WTC11 (cell line): ENCODE data around the gene TMCC1. TPM values are rescaled to one million over a fixed set of nuclear protein-coding genes. Genes with fewer than 3 reads are reported as not detected.

Experiments
- ATAC-seq: fragments of 200-7000 bp; cut with Tn5 transposase; 2 replicates; pipeline ENCODE4 v1.10.0; 2021; ENCODE audit warnings: mild to moderate bottlenecking, moderate library complexity
- CTCF ChIA-PET: fragments of 300-600 bp; sonication (Branson Sonifier 250); formaldehyde crosslinking; loops from one replicate; lab custom pipeline; 2021; ENCODE audit warnings: antibody characterized with exemption; lab: Charles Lee
- POLR2A ChIA-PET: fragments of 350-600 bp; sonication (Branson Sonifier 250); formaldehyde crosslinking; loops from one replicate; lab custom pipeline; 2021; ENCODE audit warnings: antibody characterized with exemption; lab: Charles Lee
- DNase-seq: peaks from one replicate; pipeline ENCODE4 v3.0.0; 2021; ENCODE audit warnings: low spot score
- H3K27ac Mint-ChIP-seq: 2 replicates; pipeline ENCODE4 v1.8.0; 2021; ENCODE audit warnings: mixed read lengths
- H3K27me3 Mint-ChIP-seq: 2 replicates; pipeline ENCODE4 v1.8.0; 2021; ENCODE audit warnings: low read depth, mild to moderate bottlenecking, moderate library complexity, mixed read lengths
- H3K36me3 Mint-ChIP-seq: 2 replicates; pipeline ENCODE4 v1.8.0; 2021; ENCODE audit warnings: mixed read lengths
- H3K4me1 Mint-ChIP-seq: 2 replicates; pipeline ENCODE4 v1.8.0; 2022; ENCODE audit warnings: mixed read lengths
- H3K4me3 Mint-ChIP-seq: 2 replicates; pipeline ENCODE4 v1.8.0; 2021; ENCODE audit warnings: mild to moderate bottlenecking, moderate library complexity, mixed read lengths
- H3K9me3 Mint-ChIP-seq: 2 replicates; pipeline ENCODE4 v1.8.0; 2021; ENCODE audit warnings: mixed read lengths
- AR ChIP-seq: fragments of 250-450 bp; sonication (Bioruptor Pico); IDR thresholded peaks from 2 replicates; pipeline ENCODE4 v1.9.0; 2021; ENCODE audit warnings: mild to moderate bottlenecking
- CREB1 ChIP-seq: sonication (generic); formaldehyde crosslinking; IDR thresholded peaks from 2 replicates; pipeline ENCODE4 v1.8.0; 2023; ENCODE audit warnings: mild to moderate bottlenecking, missing genetic modification reagents
- CREM ChIP-seq: sonication (generic); formaldehyde crosslinking; IDR thresholded peaks from 2 replicates; pipeline ENCODE4 v1.8.1; 2022; ENCODE audit warnings: mild to moderate bottlenecking, missing genetic modification reagents, moderate library complexity
- ELF4 ChIP-seq: sonication (generic); formaldehyde crosslinking; IDR thresholded peaks from 2 replicates; pipeline ENCODE4 v1.8.1; 2022; ENCODE audit warnings: low read depth, mild to moderate bottlenecking, moderate library complexity, missing genetic modification reagents
- ETV6 ChIP-seq: sonication (generic); formaldehyde crosslinking; IDR thresholded peaks from 2 replicates; pipeline ENCODE4 v1.8.1; 2022; ENCODE audit warnings: mild to moderate bottlenecking, missing genetic modification reagents
- FOXP4 ChIP-seq: sonication (generic); formaldehyde crosslinking; IDR thresholded peaks from 2 replicates; pipeline ENCODE4 v1.8.0; 2022; ENCODE audit warnings: mild to moderate bottlenecking, missing genetic modification reagents
- GABPB1 ChIP-seq: sonication (generic); formaldehyde crosslinking; IDR thresholded peaks from 2 replicates; pipeline ENCODE4 v1.8.1; 2023; ENCODE audit warnings: mild to moderate bottlenecking, missing genetic modification reagents
- MYBL2 ChIP-seq: sonication (generic); formaldehyde crosslinking; IDR thresholded peaks from 2 replicates; pipeline ENCODE4 v1.8.1; 2023; ENCODE audit warnings: mild to moderate bottlenecking, moderate library complexity, missing genetic modification reagents
- PRDM15 ChIP-seq: sonication (generic); formaldehyde crosslinking; IDR thresholded peaks from 2 replicates; pipeline ENCODE4 v1.8.0; 2022; ENCODE audit warnings: missing genetic modification reagents
- PRRX2 ChIP-seq: fragments of 250-450 bp; sonication (Bioruptor Pico); IDR thresholded peaks from 2 replicates; pipeline ENCODE4 v1.8.0; 2021; ENCODE audit warnings: mild to moderate bottlenecking
- RELA ChIP-seq: sonication (generic); formaldehyde crosslinking; IDR thresholded peaks from 2 replicates; pipeline ENCODE4 v1.8.1; 2022; ENCODE audit warnings: missing genetic modification reagents, mild to moderate bottlenecking, borderline replicate concordance
- total RNA-seq: library from RNA; stranded (reverse); gene quantifications from 3 replicates; pipeline ENCODE4 v1.2.3, GENCODE V29; 2021
- TF ChIP-seq, protein P1 (sequence below): fragments of 200-600 bp; IDR thresholded peaks from 2 replicates; pipeline ENCODE4 v1.8.0; 2022; ENCODE audit warnings: antibody characterized with exemption
- TF ChIP-seq, protein P2 (sequence below): sonication (generic); formaldehyde crosslinking; IDR thresholded peaks from 2 replicates; pipeline ENCODE4 v1.8.1; 2022; ENCODE audit warnings: mild to moderate bottlenecking, missing genetic modification reagents, moderate library complexity, borderline replicate concordance
- TF ChIP-seq, protein P3 (sequence below): sonication (generic); formaldehyde crosslinking; IDR thresholded peaks from 2 replicates; pipeline ENCODE4 v1.8.1; 2023; ENCODE audit warnings: mild to moderate bottlenecking, missing genetic modification reagents

The TMCC1 gene
- total RNA-seq, 1 experiment from 2014 or later: 29.3 TPM

GRCh38 chr3:129777806-129778205 is 115.7 kb downstream of the TMCC1 start (continued):
- TF ChIP-seq, protein P1, sequence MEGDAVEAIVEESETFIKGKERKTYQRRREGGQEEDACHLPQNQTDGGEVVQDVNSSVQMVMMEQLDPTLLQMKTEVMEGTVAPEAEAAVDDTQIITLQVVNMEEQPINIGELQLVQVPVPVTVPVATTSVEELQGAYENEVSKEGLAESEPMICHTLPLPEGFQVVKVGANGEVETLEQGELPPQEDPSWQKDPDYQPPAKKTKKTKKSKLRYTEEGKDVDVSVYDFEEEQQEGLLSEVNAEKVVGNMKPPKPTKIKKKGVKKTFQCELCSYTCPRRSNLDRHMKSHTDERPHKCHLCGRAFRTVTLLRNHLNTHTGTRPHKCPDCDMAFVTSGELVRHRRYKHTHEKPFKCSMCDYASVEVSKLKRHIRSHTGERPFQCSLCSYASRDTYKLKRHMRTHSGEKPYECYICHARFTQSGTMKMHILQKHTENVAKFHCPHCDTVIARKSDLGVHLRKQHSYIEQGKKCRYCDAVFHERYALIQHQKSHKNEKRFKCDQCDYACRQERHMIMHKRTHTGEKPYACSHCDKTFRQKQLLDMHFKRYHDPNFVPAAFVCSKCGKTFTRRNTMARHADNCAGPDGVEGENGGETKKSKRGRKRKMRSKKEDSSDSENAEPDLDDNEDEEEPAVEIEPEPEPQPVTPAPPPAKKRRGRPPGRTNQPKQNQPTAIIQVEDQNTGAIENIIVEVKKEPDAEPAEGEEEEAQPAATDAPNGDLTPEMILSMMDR: no peak
- TF ChIP-seq CREM (CRISPR knock-in tag): no peak
- TF ChIP-seq PRRX2 (CRISPR knock-in tag): no peak

GRCh38 chr3:129775870-129776269 is 117.6 kb downstream of the TMCC1 start:
- no peak for DNase-seq
- H3K27ac Mint-ChIP-seq: no peak overlapping the region
- POLR2A ChIA-PET: no interaction called here
- no peak for ATAC-seq
- no peaks in the 10 kb centered on the region for H3K27me3 Mint-ChIP-seq
- TF ChIP-seq ETV6 (no peak), RELA (CRISPR knock-in tag) (no peak), MYBL2 (CRISPR knock-in tag) (no peak), CREB1 (no peak), PRDM15 (CRISPR knock-in tag) (no peak), ELF4 (no peak), GABPB1 (CRISPR knock-in tag) (no peak), FOXP4 (no peak), AR (CRISPR knock-in tag) (no peak)
- TF ChIP-seq, protein P2, sequence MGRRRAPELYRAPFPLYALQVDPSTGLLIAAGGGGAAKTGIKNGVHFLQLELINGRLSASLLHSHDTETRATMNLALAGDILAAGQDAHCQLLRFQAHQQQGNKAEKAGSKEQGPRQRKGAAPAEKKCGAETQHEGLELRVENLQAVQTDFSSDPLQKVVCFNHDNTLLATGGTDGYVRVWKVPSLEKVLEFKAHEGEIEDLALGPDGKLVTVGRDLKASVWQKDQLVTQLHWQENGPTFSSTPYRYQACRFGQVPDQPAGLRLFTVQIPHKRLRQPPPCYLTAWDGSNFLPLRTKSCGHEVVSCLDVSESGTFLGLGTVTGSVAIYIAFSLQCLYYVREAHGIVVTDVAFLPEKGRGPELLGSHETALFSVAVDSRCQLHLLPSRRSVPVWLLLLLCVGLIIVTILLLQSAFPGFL: no peak
- TF ChIP-seq, protein P3, sequence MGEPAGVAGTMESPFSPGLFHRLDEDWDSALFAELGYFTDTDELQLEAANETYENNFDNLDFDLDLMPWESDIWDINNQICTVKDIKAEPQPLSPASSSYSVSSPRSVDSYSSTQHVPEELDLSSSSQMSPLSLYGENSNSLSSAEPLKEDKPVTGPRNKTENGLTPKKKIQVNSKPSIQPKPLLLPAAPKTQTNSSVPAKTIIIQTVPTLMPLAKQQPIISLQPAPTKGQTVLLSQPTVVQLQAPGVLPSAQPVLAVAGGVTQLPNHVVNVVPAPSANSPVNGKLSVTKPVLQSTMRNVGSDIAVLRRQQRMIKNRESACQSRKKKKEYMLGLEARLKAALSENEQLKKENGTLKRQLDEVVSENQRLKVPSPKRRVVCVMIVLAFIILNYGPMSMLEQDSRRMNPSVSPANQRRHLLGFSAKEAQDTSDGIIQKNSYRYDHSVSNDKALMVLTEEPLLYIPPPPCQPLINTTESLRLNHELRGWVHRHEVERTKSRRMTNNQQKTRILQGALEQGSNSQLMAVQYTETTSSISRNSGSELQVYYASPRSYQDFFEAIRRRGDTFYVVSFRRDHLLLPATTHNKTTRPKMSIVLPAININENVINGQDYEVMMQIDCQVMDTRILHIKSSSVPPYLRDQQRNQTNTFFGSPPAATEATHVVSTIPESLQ (CRISPR knock-in tag): no peak
- TF ChIP-seq, all 79 proteins: peak for 0
- Mint-ChIP-seq H3K4me3 (no peak overlapping the region), H3K9me3 (no peaks in the 10 kb centered on the region), H3K36me3 (no peaks in the 10 kb centered on the region), H3K4me1 (peaks cover 14% of the 10 kb centered on the region)
- CTCF ChIA-PET: no interaction called here
